KOPT-K1 (cell line): ENCODE data around the gene TMC2.

Experiments
- H3K27ac ChIP-seq: fragments of 200-600 bp; sonication (generic); 2 replicates; pipeline ENCODE4 v1.5.1; 2016; ENCODE audit warnings: antibody characterized with exemption, mild to moderate bottlenecking, low read depth, low read length; ENCODE audit not compliant: poor library complexity, severe bottlenecking
- H3K36me3 ChIP-seq: fragments of 200-600 bp; sonication (generic); 2 replicates; pipeline ENCODE4 v1.5.1; 2017; ENCODE audit warnings: antibody characterized with exemption, mild to moderate bottlenecking, low read length, moderate library complexity; ENCODE audit not compliant: insufficient read depth
- H3K9me3 ChIP-seq: fragments of 200-600 bp; sonication (generic); 2 replicates; pipeline ENCODE4 v1.5.1; 2017; ENCODE audit warnings: antibody characterized with exemption, low read length, mild to moderate bottlenecking; ENCODE audit not compliant: insufficient read depth, poor library complexity, severe bottlenecking

TMC2 gene

DNA sequence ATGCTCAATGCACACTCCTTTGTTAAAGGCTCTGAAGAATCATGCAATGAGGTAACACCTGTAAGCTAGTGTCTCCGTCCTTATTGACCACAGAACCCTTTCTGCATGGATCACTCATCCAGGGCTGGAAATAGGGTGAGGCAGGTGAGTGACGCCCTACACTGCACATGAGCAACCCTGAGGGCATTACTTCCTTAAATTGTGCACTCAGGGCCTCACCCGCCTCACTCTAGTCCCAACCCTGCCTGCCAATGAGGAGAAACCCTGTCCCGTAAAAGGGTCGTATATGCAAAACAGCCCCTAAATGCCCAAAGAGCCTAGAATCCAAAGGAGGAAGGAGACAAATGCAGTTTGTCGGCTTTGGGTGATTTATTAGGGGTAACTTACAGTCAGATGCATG is 82.4 kb downstream of the TMC2 start:
- Histone ChIP-seq H3K27ac (no peak overlapping the region), H3K9me3 (no peaks in the 10 kb centered on the region), H3K36me3 (no peaks in the 10 kb centered on the region)

DNA sequence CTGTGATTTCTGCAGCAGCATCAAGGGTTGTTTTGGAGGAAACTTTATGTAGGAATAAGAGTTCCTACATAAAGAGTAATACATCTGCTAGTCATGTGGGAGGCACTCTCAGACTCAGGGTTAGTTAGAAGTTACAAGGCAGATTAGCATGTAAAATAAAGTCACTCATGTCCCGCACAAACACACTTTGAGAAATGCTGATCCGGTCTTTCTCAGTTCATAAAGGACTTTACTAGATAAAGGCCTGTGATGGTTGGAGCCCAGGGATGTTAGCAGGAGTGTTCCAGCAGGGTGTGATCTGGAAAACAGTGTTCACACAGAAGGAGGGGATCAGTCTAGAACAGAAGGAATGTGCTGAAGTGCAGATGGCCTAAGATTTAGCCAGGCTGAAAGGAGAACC is 83.0 kb downstream of the TMC2 start:
- H3K36me3 ChIP-seq = no peaks in the 10 kb centered on the region
- no peaks in the 10 kb centered on the region for H3K9me3 ChIP-seq
- no peak overlapping the region for H3K27ac ChIP-seq

DNA sequence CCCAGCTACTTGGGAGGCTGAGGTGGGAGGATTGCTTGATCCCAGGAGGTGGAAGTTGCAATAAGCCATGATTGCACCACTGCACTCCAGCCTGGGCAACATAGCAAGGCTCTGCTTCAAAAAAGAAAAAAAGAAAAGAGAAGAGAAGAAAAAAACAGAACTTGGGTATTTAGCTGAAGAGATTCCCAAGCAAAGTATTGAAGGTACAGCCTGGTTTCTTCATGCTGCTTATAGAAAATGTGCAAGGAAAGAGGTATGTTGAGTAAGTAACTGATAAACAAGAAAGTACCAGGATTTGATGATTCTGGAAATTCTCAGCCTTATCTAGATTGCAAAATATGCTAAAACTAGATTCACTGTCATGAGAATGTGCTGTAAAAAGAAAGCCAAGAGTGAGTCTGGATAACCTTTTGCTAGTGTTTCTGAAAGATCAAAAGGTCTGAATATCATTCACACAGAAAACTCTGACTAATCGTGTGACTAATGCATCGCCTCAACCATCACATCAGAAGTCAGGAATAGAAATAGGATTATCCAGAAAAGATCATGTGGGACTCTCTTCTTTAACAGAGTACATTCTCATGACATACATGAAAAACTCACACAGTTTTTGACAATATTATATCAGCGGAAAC is 83.7 kb downstream of the TMC2 start:
- Histone ChIP-seq H3K36me3 (no peaks in the 10 kb centered on the region), H3K27ac (no peak overlapping the region)

DNA sequence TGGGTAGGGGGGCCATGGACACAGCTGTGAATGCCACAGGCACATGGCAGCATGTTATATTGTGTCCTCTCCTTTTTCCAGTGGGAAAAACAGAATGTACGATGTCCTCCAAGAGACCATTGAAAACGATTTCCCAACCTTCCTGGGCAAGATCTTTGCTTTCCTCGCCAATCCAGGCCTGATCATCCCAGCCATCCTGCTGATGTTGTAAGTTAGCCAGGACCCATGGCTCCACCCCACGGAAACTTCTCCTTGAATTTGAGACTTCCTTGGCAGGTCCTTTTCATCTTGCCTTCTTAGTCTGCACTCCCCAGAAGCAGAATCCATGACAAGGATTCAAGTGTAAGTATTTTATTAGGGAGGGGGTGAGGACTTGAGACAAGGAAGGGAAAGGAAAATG is 87.8 kb downstream of the TMC2 start:
- Histone ChIP-seq H3K36me3 (no peaks in the 10 kb centered on the region), H3K9me3 (peaks cover 25% of the 10 kb centered on the region), H3K27ac (no peak overlapping the region)

More for the DNA sequence above, 83.7 kb downstream of the TMC2 start:
- H3K9me3 ChIP-seq = no peaks in the 10 kb centered on the region

DNA sequence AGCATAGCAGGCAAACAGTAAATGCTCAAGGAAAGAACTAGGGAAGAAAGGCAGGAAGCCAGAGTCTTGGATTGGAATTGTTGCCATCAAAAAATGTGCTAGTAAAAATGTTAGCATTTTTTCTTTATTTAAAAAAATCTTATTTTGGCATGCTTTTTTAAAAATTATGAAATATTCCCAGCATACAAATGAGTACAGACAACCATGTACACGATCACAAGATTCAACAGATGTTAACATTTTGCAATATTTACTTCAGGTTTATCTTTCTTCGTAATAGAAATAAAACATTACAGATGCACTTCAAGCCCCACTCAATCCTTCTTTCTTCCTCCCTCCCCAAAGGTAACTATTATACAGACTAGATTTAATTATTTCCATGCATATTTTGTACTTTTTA is 88.7 kb downstream of the TMC2 start:
- peaks cover 25% of the 10 kb centered on the region for H3K9me3 ChIP-seq
- H3K27ac ChIP-seq = no peak overlapping the region
- no peaks in the 10 kb centered on the region for H3K36me3 ChIP-seq

DNA sequence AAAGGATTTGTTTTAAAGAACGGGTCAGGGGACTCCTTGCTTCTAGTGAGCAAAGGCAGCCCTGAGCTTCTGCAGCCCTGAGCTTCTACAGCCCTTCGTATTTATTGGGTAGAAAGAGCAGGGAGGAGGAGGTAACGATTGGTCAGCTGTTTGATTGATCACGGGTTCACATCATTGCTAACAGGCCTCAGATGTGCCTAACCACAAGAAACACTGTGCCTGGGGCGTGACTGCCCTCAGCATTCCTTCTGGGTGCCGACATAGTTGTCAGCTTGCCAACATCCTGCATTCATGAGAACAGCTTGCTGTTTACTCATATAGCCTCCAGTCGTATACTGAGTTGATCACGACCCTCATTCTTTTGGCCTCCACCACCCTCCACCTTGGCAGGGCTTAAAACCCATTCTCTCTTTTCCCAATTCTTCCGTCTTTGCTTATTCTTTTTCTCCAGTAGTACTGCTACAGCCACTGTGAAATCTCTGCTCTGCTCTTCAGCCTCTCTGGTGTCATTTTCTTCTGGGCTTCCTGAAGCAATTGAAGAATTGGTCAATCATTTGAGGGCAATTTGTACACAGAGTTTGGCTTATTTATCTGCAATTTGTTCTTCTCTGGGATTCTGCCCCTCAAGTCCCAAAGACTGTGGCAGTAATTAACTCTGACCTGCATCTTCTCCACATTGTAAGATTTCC is 90.6 kb downstream of the TMC2 start:
- no peak overlapping the region for H3K27ac ChIP-seq
- H3K36me3 ChIP-seq = no peaks in the 10 kb centered on the region
- H3K9me3 ChIP-seq = peaks cover 28% of the 10 kb centered on the region

DNA sequence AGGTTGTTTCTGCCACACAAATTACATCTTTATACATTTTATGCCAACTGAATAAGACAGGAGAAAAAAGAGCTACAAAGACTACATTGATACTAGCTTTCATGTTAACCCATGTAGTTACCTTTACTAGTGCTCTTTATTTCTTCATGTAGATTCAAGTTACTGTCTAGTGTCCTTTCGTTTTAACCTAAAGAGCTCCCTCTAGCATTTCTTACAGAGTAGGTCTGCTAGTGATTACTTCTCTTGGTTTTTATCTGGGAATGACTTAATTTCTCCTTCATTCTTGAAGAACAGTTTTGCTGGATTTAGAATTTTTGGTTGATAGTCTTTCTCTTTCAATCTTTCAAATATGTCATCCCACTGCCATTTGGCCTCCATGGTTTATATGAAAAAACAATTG is 94.9 kb downstream of the TMC2 start:
- Histone ChIP-seq H3K27ac (no peak overlapping the region), H3K36me3 (no peaks in the 10 kb centered on the region), H3K9me3 (peaks cover 20% of the 10 kb centered on the region)

DNA sequence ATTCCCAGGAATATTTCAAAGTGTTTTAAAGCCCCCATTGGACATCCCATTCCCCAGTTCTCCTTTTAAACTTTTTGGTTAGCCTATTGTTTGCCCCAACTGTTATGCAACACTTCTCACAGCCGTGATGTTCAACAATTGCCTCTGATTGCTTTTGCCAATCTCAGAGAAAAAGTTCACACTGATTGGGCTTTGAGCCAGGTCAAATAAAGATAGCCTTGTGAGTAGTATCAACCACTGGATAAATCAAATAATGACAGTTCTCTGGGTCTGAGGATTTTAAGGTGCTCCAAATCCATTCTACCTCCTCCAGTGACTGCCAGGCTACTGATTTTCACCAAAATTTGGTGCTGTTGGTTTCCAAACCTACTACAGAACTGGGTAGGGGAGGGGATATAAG is 97.0 kb downstream of the TMC2 start:
- peaks cover 4% of the 10 kb centered on the region for H3K9me3 ChIP-seq
- no peak overlapping the region for H3K27ac ChIP-seq
- no peaks in the 10 kb centered on the region for H3K36me3 ChIP-seq

DNA sequence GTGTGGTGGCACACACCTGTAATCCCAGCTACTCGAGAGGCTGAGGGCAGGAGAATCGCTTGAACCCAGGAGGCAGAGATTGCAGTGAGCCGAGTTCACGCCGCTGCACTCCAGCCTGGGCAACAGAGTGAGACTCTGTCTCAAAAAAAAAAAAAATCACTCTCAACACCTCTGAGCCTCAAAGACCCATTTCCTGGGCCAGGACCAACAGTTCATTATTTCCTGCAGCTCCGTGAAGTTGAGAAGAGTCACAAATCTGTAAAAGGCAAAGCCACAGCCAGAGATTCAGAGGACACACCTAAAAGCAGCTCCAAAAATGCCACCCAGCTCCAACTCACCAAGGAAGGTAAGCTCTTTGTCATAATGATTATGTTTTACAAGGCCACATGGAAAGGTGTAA is 100.9 kb downstream of the TMC2 start:
- Histone ChIP-seq H3K9me3 (no peaks in the 10 kb centered on the region), H3K36me3 (no peaks in the 10 kb centered on the region), H3K27ac (no peak overlapping the region)

DNA sequence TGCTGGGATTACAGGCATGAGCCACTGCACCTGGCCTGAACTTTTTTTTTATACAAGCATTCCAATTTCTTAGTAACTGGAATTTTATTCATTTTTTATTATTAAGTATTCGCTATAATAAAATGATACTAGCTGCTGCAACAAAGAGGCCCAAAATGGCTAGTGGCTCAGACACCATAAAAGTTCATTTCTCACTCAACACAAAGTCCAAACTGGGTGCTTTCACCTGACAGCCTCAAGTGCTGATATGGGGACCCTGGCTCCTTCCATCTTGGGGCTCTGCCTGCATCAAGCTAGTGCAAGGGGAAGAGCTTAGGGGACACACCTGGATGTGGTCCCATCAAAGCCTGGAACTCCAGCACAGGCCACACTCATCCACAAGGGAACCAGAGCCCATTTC is 103.9 kb downstream of the TMC2 start:
- H3K27ac ChIP-seq = no peak overlapping the region
- H3K9me3 ChIP-seq = no peaks in the 10 kb centered on the region
- H3K36me3 ChIP-seq = no peaks in the 10 kb centered on the region

DNA sequence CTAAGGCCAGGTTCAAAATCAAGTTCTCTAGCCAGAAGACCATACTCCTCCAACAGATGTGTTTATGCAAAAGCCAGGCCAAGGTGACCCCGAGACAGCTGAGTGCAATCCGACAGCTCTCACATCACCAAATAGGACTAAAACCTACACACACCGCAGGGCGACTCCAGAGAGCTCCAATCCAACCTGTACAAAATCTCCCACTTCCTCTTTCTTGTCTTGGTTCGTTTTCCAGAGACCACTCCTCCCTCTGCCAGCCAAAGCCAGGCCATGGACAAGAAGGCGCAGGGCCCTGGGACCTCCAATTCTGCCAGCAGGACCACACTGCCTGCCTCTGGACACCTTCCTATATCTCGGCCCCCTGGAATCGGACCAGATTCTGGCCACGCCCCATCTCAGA is 104.5 kb downstream of the TMC2 start:
- Histone ChIP-seq H3K36me3 (no peaks in the 10 kb centered on the region), H3K9me3 (no peaks in the 10 kb centered on the region), H3K27ac (no peak overlapping the region)

DNA sequence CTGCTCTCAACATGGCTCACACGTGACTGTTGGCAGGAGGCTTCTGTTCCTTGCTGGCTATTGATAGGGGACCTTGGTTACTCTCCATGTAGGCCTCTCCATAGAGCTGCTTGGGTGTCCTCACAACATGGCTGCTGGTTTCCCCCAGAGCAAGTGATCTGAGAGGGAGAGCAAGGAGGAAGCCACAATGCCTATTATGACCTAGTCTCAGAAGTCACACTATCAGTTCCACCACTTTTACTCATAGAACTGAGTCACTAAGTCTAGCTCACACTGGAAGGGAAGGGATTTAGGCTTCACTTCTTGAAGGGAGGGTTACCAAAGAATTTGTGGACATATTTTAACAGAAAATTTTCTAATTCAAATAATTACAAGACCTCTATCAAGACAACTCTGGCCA is 107.3 kb downstream of the TMC2 start:
- Histone ChIP-seq H3K27ac (no peak overlapping the region), H3K36me3 (no peaks in the 10 kb centered on the region)

DNA sequence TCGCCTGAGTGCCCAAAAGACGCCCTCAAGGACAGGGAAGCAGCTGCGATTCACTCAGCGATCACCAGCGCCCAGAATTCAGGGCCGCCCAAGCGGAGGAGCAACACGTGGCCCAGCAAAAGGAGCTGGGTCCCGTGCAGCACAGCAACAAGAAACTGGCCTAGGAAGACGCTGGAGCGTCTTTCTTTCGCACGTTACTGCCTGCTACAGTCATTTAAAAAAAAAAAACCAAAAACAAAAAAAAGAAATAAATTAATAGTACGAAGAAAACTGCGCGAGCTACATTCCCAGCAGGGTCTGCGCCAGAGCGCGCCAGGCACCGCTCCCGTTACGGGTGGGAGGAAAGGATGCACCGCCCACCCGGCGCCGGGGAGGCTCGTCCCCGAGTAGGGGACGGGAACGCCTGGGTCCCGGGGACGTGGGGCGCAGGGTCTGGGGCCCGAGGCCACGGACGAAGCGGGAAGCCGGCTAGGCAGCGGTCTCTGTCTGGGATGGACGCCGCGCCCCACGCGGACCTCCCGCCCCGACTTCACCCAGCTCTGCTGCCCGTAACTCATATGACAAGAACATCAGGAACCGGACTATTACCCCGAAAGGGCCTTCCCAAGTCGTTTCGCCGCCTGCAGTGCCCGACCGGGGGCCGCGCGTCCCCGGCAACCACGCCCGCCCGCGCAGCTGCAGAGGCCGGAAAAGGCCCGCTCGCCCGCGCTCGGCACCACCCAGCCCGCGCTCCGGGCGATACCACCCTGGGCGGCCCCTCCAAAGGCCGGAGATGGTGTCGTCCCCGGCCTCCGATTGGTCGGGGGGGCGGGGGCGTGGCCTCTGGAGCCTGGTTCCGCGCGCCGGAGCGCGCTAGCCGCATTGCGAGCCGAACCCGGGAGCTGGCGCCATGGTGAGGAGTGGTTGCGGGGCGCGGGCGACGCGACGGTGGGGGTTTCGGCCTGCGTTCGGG is 115.7 kb downstream of the TMC2 start, which contains the start of gene NOP56:
TSS of gene NOP56 (plus strand) at position 861 of the 952 bp plus-strand sequence. CDS start at position 890, 29 bp downstream.
- peaks cover 43% of the 10 kb centered on the region for H3K36me3 ChIP-seq
- no peaks in the 10 kb centered on the region for H3K9me3 ChIP-seq
- H3K27ac ChIP-seq = peak within 1 kb of the TSS; percentile 92

More for the DNA sequence above, 107.3 kb downstream of the TMC2 start:
- no peaks in the 10 kb centered on the region for H3K9me3 ChIP-seq

DNA sequence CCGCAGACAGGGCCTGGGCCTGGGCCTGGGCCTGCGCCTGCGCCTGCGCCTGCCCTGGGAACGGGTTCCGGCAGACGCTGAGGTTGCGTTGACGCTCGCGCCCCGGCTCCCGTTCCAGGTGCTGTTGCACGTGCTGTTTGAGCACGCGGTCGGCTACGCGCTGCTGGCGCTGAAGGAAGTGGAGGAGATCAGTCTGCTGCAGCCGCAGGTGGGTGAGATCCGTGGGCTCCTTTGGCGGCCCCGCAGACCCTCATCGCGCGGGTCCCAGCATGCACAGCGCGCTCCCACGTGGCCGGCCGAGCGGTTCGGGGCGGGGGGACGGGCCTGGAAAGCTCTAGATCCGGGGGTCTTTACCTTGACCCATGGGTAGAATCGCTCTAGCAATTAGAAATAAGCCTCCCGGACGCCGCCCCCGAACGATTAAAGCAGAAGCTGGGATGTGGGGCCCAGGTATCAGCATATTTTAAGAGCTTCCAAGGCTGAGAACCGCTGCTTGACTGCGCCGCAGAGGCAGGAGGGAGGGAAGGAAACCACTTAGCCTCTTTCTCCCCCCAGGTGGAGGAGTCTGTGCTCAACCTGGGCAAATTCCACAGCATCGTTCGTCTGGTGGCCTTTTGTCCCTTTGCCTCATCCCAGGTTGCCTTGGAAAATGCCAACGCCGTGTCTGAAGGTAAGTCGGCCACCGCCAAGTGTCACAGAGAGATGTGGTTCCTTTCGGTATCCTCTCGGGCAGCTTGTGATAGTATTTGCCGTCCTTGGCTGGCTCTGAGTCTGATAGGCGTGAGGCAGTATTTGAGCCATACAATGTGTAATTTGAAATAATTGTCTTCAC is 116.6 kb downstream of the TMC2 start:
- H3K27ac ChIP-seq = peak overlapping the region; percentile 92
- H3K36me3 ChIP-seq = peaks cover 52% of the 10 kb centered on the region
- no peaks in the 10 kb centered on the region for H3K9me3 ChIP-seq
